Fibroblast of lung (primary cell): ENCODE data around the gene SRD5A3. TPM values are rescaled to one million over a fixed set of nuclear protein-coding genes. Genes with fewer than 3 reads are reported as not detected.

Source experiments
- DNase-seq, 2 donors: peaks; one replicate each; pipeline versions ENCODE4 v3.0.0 to v3.0.0-alpha.2; 2010; ENCODE audit warnings: low read depth in 2 of 2
- H2AFZ ChIP-seq: 2 replicates; pipeline ENCODE4 v1.5.1; 2012; ENCODE audit warnings: low read length, control low read depth, inconsistent platforms
- H3K27ac ChIP-seq: 2 replicates; pipeline ENCODE4 v1.5.1; 2011; ENCODE audit warnings: low read length, control low read depth; ENCODE audit not compliant: insufficient read depth
- H3K27me3 ChIP-seq: 2 replicates; pipeline ENCODE4 v1.5.1; 2011; ENCODE audit warnings: mild to moderate bottlenecking, low read length; ENCODE audit not compliant: control insufficient read depth, insufficient read depth
- H3K36me3 ChIP-seq: 2 replicates; pipeline ENCODE4 v1.5.1; 2011; ENCODE audit warnings: low read length; ENCODE audit not compliant: control insufficient read depth, insufficient read depth
- H3K4me1 ChIP-seq: 2 replicates; pipeline ENCODE4 v1.5.1; 2011; ENCODE audit warnings: low read length; ENCODE audit not compliant: control insufficient read depth, insufficient read depth; ENCODE audit errors: extremely low read depth
- H3K4me2 ChIP-seq: 2 replicates; pipeline ENCODE4 v1.5.1; 2011; ENCODE audit warnings: low read length, control low read depth; ENCODE audit not compliant: insufficient read depth; ENCODE audit errors: extremely low read depth
- H3K4me3 ChIP-seq, 4 experiments: fragments of 200-600 bp in 1 of 4; sonication (generic) in 1 of 4; replicated peaks in 1 of 4; 2 replicates each; pipeline ENCODE4 v1.5.1; 2011 to 2016; ENCODE audit warnings: low read length in 4 of 4, low read depth in 3 of 4, mild to moderate bottlenecking in 3 of 4, control low read depth in 2 of 4, inconsistent platforms in 1 of 4, mixed read lengths in 1 of 4; ENCODE audit not compliant: insufficient read depth in 1 of 4; ENCODE audit errors: control extremely low read depth in 1 of 4
- H3K79me2 ChIP-seq: 2 replicates; pipeline ENCODE4 v1.5.1; 2012; ENCODE audit warnings: mild to moderate bottlenecking, low read length, inconsistent platforms; ENCODE audit not compliant: control insufficient read depth, insufficient read depth
- H3K9ac ChIP-seq: 2 replicates; pipeline ENCODE4 v1.5.1; 2011; ENCODE audit warnings: mild to moderate bottlenecking, low read length, control low read depth; ENCODE audit not compliant: insufficient read depth
- H3K9me3 ChIP-seq: 2 replicates; pipeline ENCODE4 v1.5.1; 2012; ENCODE audit warnings: low read depth, low read length; ENCODE audit not compliant: control insufficient read depth, insufficient read depth
- H4K20me1 ChIP-seq: 2 replicates; pipeline ENCODE4 v1.5.1; 2011; ENCODE audit warnings: low read length; ENCODE audit not compliant: control insufficient read depth, insufficient read depth; ENCODE audit errors: extremely low read depth
- EZH2 ChIP-seq: IDR thresholded peaks from 2 replicates; pipeline ENCODE4 v1.5.1; 2012; ENCODE audit warnings: low read length, control low read depth, mild to moderate bottlenecking; ENCODE audit errors: missing control alignments
- polyA plus RNA-seq, 2 donors: library from polyadenylated mRNA; depleted of rRNA in 1 of 2; stranded (reverse) in 1 of 2; unstranded in 1 of 2; fragments of >200 nt; gene quantifications; 2 replicates each; pipeline ENCODE4 v1.2.1, GENCODE V29; 2011 to 2012; ENCODE audit warnings: missing spikeins in 1 of 2
- total RNA-seq: library from RNA; depleted of rRNA; stranded (reverse); fragments of >200 nt; gene quantifications from 2 replicates; pipeline ENCODE4 v1.2.1, GENCODE V29; 2014
- TF ChIP-seq, protein P1 (sequence below), 2 donors: IDR thresholded peaks in 1 of 2; conservative IDR thresholded peaks in 1 of 2; 1 replicate in 1 of 2; 2 replicates in 1 of 2; pipeline ENCODE4 v1.5.1; 2011 to 2012; ENCODE audit warnings: low read length in 2 of 2, control low read depth in 1 of 2, inconsistent platforms in 1 of 2, low read depth in 1 of 2, mild to moderate bottlenecking in 1 of 2

Gene SRD5A3
- total and polyA plus RNA-seq, 2 donors (not counting 1 experiment from before 2014, with no cell fraction given), result 5.0 to 12.3 TPM

DNA sequence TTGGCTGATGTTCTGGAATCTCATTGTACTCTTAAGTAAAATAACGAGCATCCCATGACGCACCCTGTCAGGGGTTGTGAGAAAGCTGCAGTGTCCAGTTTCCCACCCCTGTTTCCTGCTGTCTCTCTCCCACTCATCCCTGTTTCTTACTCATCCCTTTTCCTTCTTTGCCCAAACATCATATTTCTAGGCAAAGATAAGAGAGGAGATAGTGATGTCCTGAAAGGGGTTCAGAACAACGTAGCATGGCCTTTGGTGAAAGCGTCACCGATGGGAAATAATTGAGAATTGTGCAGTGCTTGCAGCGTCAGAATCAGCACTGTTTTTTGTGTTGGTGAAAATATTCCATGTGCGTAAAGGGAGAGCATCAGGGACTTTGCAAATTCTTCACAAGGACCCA, 26.2 kb downstream of the SRD5A3 start:
- no peak overlapping the region for H3K4me3 ChIP-seq
- H3K36me3 ChIP-seq, result no peaks in the 10 kb centered on the region
- no peaks in the 10 kb centered on the region for H3K79me2 ChIP-seq
- TF ChIP-seq, protein P1, sequence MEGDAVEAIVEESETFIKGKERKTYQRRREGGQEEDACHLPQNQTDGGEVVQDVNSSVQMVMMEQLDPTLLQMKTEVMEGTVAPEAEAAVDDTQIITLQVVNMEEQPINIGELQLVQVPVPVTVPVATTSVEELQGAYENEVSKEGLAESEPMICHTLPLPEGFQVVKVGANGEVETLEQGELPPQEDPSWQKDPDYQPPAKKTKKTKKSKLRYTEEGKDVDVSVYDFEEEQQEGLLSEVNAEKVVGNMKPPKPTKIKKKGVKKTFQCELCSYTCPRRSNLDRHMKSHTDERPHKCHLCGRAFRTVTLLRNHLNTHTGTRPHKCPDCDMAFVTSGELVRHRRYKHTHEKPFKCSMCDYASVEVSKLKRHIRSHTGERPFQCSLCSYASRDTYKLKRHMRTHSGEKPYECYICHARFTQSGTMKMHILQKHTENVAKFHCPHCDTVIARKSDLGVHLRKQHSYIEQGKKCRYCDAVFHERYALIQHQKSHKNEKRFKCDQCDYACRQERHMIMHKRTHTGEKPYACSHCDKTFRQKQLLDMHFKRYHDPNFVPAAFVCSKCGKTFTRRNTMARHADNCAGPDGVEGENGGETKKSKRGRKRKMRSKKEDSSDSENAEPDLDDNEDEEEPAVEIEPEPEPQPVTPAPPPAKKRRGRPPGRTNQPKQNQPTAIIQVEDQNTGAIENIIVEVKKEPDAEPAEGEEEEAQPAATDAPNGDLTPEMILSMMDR (conservative IDR thresholded peaks at IDR 0.05 in 1 of 2, IDR thresholded peaks at IDR 0.05 in 1 of 2; ENCODE audit: low read depth in 1 of 2, low read length in 2 of 2), result no peak
- TF ChIP-seq EZH2, result no peak
- H3K4me1 ChIP-seq, result no peaks in the 10 kb centered on the region
- H3K4me2 ChIP-seq, result no peak overlapping the region
- no peaks in the 10 kb centered on the region for H3K9me3 ChIP-seq
- no peaks in the 10 kb centered on the region for H4K20me1 ChIP-seq
- H3K27me3 ChIP-seq, result no peaks in the 10 kb centered on the region
- H3K9ac ChIP-seq, result no peak overlapping the region
- DNase-seq, result no peak
- H3K27ac ChIP-seq, result no peak overlapping the region
- H2AFZ ChIP-seq, result no peak overlapping the region

DNA sequence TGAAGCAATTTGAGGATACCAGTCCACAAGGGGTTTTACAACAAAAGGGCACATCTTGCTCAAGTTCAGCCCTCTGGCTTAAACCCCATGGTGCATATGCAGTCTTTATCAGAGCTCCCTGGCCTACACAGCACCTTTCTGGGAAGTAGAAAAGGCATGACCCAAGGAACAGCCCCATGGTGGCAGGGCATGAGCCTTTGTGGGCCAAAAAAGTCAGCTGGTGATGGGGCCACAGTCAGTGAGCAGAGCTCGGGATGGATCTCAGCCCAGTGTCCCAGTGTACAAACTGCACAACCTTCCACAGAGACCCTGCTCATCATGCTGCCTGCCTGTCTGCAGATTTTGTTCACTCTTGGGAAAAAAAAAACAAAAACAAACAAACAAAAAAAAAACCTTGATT, 27.4 kb downstream of the SRD5A3 start:
- H3K4me2 ChIP-seq, result no peak overlapping the region
- no peak overlapping the region for H3K27ac ChIP-seq
- no peaks in the 10 kb centered on the region for H3K9me3 ChIP-seq
- no peaks in the 10 kb centered on the region for H3K27me3 ChIP-seq
- TF ChIP-seq, protein P1 (conservative IDR thresholded peaks at IDR 0.05 in 1 of 2, IDR thresholded peaks at IDR 0.05 in 1 of 2; ENCODE audit: low read depth in 1 of 2, low read length in 2 of 2), result no peak
- TF ChIP-seq EZH2, result no peak
- no peak overlapping the region for H2AFZ ChIP-seq
- H3K4me3 ChIP-seq, result no peak overlapping the region
- no peaks in the 10 kb centered on the region for H3K36me3 ChIP-seq
- no peaks in the 10 kb centered on the region for H3K79me2 ChIP-seq
- no peak for DNase-seq
- no peaks in the 10 kb centered on the region for H4K20me1 ChIP-seq
- no peak overlapping the region for H3K9ac ChIP-seq
- H3K4me1 ChIP-seq, result no peaks in the 10 kb centered on the region

DNA sequence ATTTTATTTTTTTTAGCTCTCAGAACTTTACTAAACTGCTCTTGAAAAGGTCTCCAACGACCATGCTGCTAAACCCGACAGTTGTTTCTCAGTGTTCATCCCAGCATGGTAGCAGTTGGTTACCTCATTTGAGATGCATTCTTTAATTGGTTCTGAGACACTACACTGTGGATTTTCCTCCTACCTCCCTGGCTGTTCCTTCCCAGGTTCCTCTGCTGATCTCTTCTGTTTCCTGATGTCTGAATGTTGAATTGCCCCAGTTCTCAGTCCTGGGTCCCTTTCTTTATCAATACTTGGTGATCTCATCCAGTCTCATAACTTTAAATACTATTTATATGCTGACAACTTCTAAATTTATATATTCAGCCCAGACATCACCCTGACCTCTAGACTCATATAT, 30.7 kb downstream of the SRD5A3 start:
- Histone ChIP-seq H3K4me2 (no peak overlapping the region), H3K9ac (no peak overlapping the region), H3K36me3 (no peaks in the 10 kb centered on the region), H3K4me3 (no peak overlapping the region), H3K27ac (no peak overlapping the region), H3K4me1 (no peaks in the 10 kb centered on the region), H3K79me2 (no peaks in the 10 kb centered on the region), H2AFZ (no peak overlapping the region), H4K20me1 (no peaks in the 10 kb centered on the region), H3K9me3 (no peaks in the 10 kb centered on the region), H3K27me3 (no peaks in the 10 kb centered on the region)
- DNase-seq, result no peak
- no peak for TF ChIP-seq EZH2
- TF ChIP-seq, protein P1 (conservative IDR thresholded peaks at IDR 0.05 in 1 of 2, IDR thresholded peaks at IDR 0.05 in 1 of 2; ENCODE audit: low read depth in 1 of 2, low read length in 2 of 2), result no peak
